Stimulated activated CD4-positive, alpha-beta T cell treated with anti-CD3 and anti-CD28 coated beads, Interleukin-15, amount 100 ng/mL, for 48 hours (primary cell): ENCODE data around the gene AP2B1.
"Not testable (repeated sequence)": the region's sequence is repeated elsewhere in the genome, so short reads cannot be mapped to it uniquely, and the experiment has no call there.

Experiments used
- DNase-seq, 2 donors: peaks; one replicate each; pipeline ENCODE4 v3.0.0-alpha.2; 2020; ENCODE audit warnings: low read depth in 2 of 2

Gene AP2B1

DNA sequence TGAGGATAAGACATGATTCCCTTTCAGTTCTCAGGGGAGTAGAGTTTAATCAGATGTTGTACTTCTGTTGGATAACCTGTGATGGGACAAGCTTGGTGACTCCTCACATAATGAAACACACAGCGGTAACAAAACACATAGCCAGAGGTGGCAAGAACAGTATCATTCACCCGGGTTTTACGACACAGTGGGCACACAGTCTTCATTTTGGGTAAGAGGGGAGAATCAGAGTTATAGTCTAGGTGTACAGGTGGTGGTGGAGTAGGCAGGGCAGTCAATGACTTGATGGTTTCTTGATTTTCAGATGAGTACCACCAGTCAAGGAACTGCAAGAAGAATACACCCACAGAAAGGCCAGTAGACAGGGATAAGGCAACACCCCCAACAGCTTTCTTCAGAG is 11.4 kb upstream of the AP2B1 start:
- DNase-seq = no peak

DNA sequence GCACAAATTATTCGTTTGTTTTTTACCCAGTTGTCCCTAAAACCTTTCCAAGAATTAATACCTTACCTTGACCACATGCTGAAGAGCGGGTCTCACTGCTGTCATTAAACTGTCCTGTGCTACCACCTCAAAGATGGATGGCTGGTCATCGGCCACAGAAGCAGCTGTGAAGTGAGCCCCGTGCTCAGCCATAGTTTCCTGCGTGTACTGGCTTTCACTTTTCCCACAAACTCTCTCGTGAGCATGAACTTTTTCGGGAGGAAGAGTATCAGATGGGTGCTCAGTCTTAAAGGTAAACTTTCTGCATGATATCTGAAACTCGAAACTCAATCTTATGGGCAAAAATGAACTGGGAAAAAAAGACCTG is 9.3 kb upstream of the AP2B1 start:
- no peak for DNase-seq

- DNase-seq = peak; percentile 76
These were observed 8.8 kb upstream of the AP2B1 start, which contains the start of gene PEX12 for GRCh38 chr17:35578197-35578928. Gene PEX12, minus strand, starts transcription at chr17:35578571. Its CDS starts 550 bp downstream, at chr17:35578021.

DNA sequence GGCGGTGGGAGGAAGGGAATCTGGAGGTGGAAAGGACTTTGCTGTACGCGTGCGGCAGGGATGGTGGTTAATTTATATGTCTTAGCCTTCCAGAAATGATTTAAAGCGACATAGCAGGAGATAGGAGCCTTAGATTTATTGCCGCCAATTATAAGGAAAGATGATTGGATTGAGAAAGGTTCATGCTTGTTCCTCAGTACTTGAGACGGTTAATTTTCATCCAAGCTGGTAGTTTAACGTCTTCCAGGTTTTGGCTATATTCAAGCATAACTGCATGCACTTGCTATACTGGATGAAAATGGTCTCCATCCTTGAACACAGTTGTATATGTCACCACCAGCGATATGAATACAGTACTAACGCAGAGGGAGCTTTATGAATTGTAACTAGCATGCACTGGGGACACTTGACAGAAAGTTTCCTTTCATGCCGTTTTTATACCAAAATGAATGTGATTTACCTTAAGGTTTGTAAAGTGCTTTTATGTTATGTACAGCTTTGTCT is 8.1 kb upstream of the AP2B1 start:
- DNase-seq = no peak

DNA sequence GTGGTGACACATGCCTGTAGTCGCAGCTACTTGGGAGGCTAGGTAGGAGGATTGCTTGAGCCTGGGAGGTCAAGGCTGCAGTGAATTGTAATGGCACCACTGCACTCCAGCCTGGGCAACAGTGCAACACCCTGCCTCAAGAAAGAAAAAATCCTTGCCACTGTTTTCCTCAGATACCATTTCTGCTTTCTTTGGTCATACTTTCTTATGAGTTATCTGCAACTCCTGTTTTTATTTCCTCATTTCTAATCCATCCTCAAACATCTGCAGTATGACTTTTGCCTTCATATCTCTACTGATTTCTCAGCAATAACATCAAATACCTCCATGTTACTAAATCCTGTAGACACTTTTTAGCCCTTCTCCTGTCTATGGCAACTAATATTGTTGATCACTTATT is 3.1 kb upstream of the AP2B1 start:
- DNase-seq = no peak

GRCh38 chr17:35586569-35587073 is 501 bp upstream of the AP2B1 start:
- DNase-seq = no peak

GRCh38 chr17:35588196-35588920 is 1.2 kb downstream of the AP2B1 start:
- DNase-seq = no peak

GRCh38 chr17:35596072-35596471 is 8.9 kb downstream of the AP2B1 start:
- DNase-seq = no peak

GRCh38 chr17:35596530-35597233 is 9.6 kb downstream of the AP2B1 start:
- no peak for DNase-seq

- DNase-seq = no peak
These were observed 10.5 kb downstream of the AP2B1 start for GRCh38 chr17:35597604-35598003.

- no peak for DNase-seq
These were observed 16.6 kb downstream of the AP2B1 start for GRCh38 chr17:35603674-35604073.

GRCh38 chr17:35605678-35606077 is 18.6 kb downstream of the AP2B1 start:
- no peak for DNase-seq

- no peak for DNase-seq
These were observed 20.2 kb downstream of the AP2B1 start for GRCh38 chr17:35607239-35607847.

GRCh38 chr17:35609831-35610230 is 22.7 kb downstream of the AP2B1 start:
- no peak for DNase-seq

- not testable (repeated sequence) for DNase-seq
These were observed 23.6 kb downstream of the AP2B1 start for GRCh38 chr17:35610746-35611145.

- peak in 1 of 2 donors; percentile 12 for DNase-seq
These were observed 25.9 kb downstream of the AP2B1 start for GRCh38 chr17:35612924-35613521.

- DNase-seq = no peak
These were observed 27.7 kb downstream of the AP2B1 start for GRCh38 chr17:35614810-35615209.

DNA sequence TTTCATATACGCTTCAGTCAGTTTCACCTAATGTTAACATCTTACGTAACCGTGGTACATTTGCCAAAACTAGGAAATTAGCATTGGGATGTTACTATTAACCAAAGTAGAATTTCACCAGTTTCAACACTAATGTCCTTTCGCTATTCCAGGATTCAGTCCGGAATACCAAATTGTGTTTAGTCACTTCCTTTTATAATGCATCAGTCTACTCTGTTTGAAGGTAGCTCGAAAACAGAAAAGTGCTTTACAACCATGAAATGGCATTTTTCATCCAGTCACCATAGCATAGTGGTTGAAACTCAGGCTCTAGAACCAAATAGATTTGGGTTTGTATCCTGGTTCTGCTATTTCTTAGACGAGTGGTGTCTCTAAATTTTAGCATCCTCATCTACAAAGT is 29.4 kb downstream of the AP2B1 start:
- no peak for DNase-seq

GRCh38 chr17:35617505-35617904 is 30.4 kb downstream of the AP2B1 start:
- no peak for DNase-seq

- no peak for DNase-seq
These were observed 31.5 kb downstream of the AP2B1 start for GRCh38 chr17:35618628-35619027.

DNA sequence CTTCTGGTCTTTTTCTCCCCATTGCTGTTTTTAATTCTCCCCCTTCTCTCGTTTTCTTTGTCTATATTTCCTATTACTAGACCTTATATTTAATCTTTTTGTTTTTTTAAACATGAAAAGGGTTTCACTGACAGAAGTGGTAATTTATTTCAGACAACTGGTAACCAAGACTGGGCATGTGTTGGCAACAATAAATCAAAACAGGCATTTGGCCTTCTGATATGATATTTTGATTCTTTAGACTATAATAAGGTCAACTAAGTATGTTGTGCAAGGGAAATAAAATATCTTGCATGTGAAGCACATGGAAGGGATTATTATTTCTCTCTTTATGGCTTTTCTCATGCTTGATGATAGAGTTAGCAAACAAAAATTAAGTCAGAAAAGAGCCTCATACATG is 34.6 kb downstream of the AP2B1 start:
- no peak for DNase-seq
